Activated B cell treated with CpG ODN at 0.5 μM for 24 hours (primary cell): ENCODE results near the gene LAMA4. TPM values are rescaled to one million over a fixed set of nuclear protein-coding genes. Genes with fewer than 3 reads are reported as not detected.

Source experiments
- ATAC-seq: fragments of 200-7000 bp; cut with Tn5 transposase; one replicate; pipeline ENCODE4 v1.10.0; 2021; ENCODE audit warnings: low read depth, mild to moderate bottlenecking, moderate library complexity
- CTCF ChIA-PET: fragments of 350-600 bp; sonication (Branson Sonifier 250); formaldehyde crosslinking; loops from one replicate; lab custom pipeline; 2021; ENCODE audit warnings: antibody characterized with exemption; lab: Charles Lee
- POLR2A ChIA-PET: fragments of 350-600 bp; sonication (Branson Sonifier 250); formaldehyde crosslinking; loops from one replicate; lab custom pipeline; 2021; ENCODE audit warnings: antibody characterized with exemption; lab: Charles Lee
- DNase-seq: peaks from one replicate; pipeline ENCODE4 v3.0.0; 2022
- H3K27ac Mint-ChIP-seq: one replicate; pipeline ENCODE4 v1.8.0; 2020; ENCODE audit warnings: mixed read lengths
- H3K27me3 Mint-ChIP-seq: one replicate; pipeline ENCODE4 v1.8.0; 2021; ENCODE audit warnings: mixed read lengths
- H3K36me3 Mint-ChIP-seq: one replicate; pipeline ENCODE4 v1.8.0; 2021; ENCODE audit warnings: low read depth, mixed read lengths
- H3K4me1 Mint-ChIP-seq: one replicate; pipeline ENCODE4 v1.8.0; 2021; ENCODE audit warnings: mixed read lengths
- H3K4me3 Mint-ChIP-seq: one replicate; pipeline ENCODE4 v1.8.0; 2020; ENCODE audit warnings: mild to moderate bottlenecking, mixed read lengths
- H3K9me3 Mint-ChIP-seq: one replicate; pipeline ENCODE4 v1.8.0; 2020; ENCODE audit warnings: mixed read lengths
- CTCF ChIP-seq: fragments of 200-600 bp; IDR thresholded peaks from one replicate; pipeline ENCODE4 v1.8.0; 2022; ENCODE audit warnings: antibody characterized with exemption, mild to moderate bottlenecking
- intact Hi-C: fragments of 100-400 bp; cut with micrococcal nuclease; formaldehyde crosslinking; loops from one replicate; pipeline ENCODE4 v1.15.1; 2024
- total RNA-seq: library from RNA; stranded (reverse); gene quantifications from 2 replicates; pipeline ENCODE4 v1.2.3, GENCODE V29; 2022

Gene LAMA4
- total RNA-seq, 1 donor from 2014 or later = not detected

- CTCF ChIA-PET = no interaction called here
These were observed 32.8 kb downstream of the LAMA4 start for GRCh38 chr6:112221561-112221960.

GRCh38 chr6:112218563-112218962, 35.8 kb downstream of the LAMA4 start:
- ATAC-seq (no peak), DNase-seq (no peak)
- POLR2A ChIA-PET = no interaction called here
- TF ChIP-seq CTCF = no peak
- Mint-ChIP-seq H3K36me3 (no peaks in the 10 kb centered on the region), H3K27ac (no peak overlapping the region), H3K4me3 (no peak overlapping the region), H3K4me1 (no peaks in the 10 kb centered on the region), H3K27me3 (peaks cover 8% of the 10 kb centered on the region), H3K9me3 (no peaks in the 10 kb centered on the region)
- intact Hi-C loops = no loop called here
- CTCF ChIA-PET = no interaction called here

More at GRCh38 chr6:112221561-112221960, 32.8 kb downstream of the LAMA4 start:
- H3K27ac Mint-ChIP-seq = no peak overlapping the region
- no peaks in the 10 kb centered on the region for H3K9me3 Mint-ChIP-seq
- H3K4me1 Mint-ChIP-seq = no peaks in the 10 kb centered on the region
- no peak for TF ChIP-seq CTCF
- peaks cover 17% of the 10 kb centered on the region for H3K27me3 Mint-ChIP-seq
- intact Hi-C loops = no loop called here
- H3K36me3 Mint-ChIP-seq = no peaks in the 10 kb centered on the region
- no peak for DNase-seq
- H3K4me3 Mint-ChIP-seq = no peak overlapping the region
- ATAC-seq = no peak
- POLR2A ChIA-PET = no interaction called here

- Mint-ChIP-seq H3K27ac (no peak overlapping the region), H3K27me3 (peaks cover 7% of the 10 kb centered on the region), H3K9me3 (no peaks in the 10 kb centered on the region), H3K4me3 (no peak overlapping the region), H3K36me3 (no peaks in the 10 kb centered on the region), H3K4me1 (no peaks in the 10 kb centered on the region)
- DNase-seq (no peak), ATAC-seq (no peak)
- ChIA-PET POLR2A (no interaction called here), CTCF (interaction anchor here (1.0 kb wide), 1 partner anchor 37 kb away, joined by 4 read pairs; no protein-coding TSS in a partner anchor)
- intact Hi-C loops = no loop called here
- TF ChIP-seq CTCF = no peak
These were observed 37.5 kb downstream of the LAMA4 start for GRCh38 chr6:112216662-112217551.

GRCh38 chr6:112215488-112216284, 38.7 kb downstream of the LAMA4 start:
- Mint-ChIP-seq H3K4me1 (no peaks in the 10 kb centered on the region), H3K27me3 (peaks cover 10% of the 10 kb centered on the region), H3K27ac (no peak overlapping the region), H3K9me3 (no peaks in the 10 kb centered on the region), H3K36me3 (no peaks in the 10 kb centered on the region), H3K4me3 (no peak overlapping the region)
- ChIA-PET POLR2A (no interaction called here), CTCF (no interaction called here)
- intact Hi-C loops = no loop called here
- ATAC-seq = no peak
- no peak for TF ChIP-seq CTCF
- DNase-seq = no peak

GRCh38 chr6:112214739-112215269, 39.6 kb downstream of the LAMA4 start:
- H3K27ac Mint-ChIP-seq = no peak overlapping the region
- no peak for ATAC-seq
- CTCF ChIA-PET = no interaction called here

More at GRCh38 chr6:112214739-112215269, 39.6 kb downstream of the LAMA4 start:
- H3K27me3 Mint-ChIP-seq = peaks cover 10% of the 10 kb centered on the region
- no peak for DNase-seq
- intact Hi-C loops = no loop called here
- H3K4me1 Mint-ChIP-seq = no peaks in the 10 kb centered on the region
- POLR2A ChIA-PET = no interaction called here
- peaks cover 1% of the 10 kb centered on the region for H3K9me3 Mint-ChIP-seq
- no peak overlapping the region for H3K4me3 Mint-ChIP-seq
- H3K36me3 Mint-ChIP-seq = no peaks in the 10 kb centered on the region
- TF ChIP-seq CTCF = no peak
